ENCODE data around the gene ZNF550.
A peak's percentile ranks its signal among the peaks of the same experiment; 100 is the strongest.

DNA sequence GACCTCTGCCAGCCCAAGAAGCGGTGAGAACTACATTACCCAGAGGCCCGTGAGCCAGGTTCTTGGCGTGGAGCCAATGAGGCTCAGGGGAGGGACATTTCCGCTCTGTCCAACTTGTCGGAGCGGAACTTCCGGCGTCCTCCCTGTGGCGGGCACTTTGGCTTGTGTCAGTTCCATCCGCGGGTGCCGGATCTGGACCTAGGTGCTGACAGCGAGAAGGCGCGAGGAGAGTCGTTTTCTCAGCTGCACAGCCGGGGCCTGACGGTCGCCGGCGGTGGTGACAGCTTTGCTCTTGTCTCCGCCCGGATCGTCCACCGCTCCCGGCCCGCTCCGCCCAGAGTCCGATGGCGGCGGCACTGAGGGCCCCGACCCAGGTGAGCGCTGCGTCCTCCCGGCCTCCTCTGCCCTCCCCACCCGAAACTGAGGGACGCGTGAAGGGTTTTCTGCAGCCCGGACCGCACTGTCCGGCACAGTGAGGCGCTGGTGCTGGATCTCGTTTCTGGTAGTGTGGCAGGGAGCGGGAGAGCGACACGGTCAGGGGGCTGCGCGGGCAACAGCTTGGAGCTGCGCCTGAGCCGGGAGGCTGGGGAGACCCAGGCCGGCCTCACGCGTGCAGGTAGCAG, 40.2 kb upstream of the ZNF550 start, which contains the start of gene ZNF530:
- TF ChIP-seq, protein P1, sequence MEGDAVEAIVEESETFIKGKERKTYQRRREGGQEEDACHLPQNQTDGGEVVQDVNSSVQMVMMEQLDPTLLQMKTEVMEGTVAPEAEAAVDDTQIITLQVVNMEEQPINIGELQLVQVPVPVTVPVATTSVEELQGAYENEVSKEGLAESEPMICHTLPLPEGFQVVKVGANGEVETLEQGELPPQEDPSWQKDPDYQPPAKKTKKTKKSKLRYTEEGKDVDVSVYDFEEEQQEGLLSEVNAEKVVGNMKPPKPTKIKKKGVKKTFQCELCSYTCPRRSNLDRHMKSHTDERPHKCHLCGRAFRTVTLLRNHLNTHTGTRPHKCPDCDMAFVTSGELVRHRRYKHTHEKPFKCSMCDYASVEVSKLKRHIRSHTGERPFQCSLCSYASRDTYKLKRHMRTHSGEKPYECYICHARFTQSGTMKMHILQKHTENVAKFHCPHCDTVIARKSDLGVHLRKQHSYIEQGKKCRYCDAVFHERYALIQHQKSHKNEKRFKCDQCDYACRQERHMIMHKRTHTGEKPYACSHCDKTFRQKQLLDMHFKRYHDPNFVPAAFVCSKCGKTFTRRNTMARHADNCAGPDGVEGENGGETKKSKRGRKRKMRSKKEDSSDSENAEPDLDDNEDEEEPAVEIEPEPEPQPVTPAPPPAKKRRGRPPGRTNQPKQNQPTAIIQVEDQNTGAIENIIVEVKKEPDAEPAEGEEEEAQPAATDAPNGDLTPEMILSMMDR (IDR thresholded peaks at IDR 0.05) = no peak
- no peak for TF ChIP-seq POLR2A (IDR thresholded peaks at IDR 0.05)
- peak in 1 of 2 donors; percentile 88 for TF ChIP-seq EP300 (IDR thresholded peaks at IDR 0.05)
